GM13976 (cell line): ENCODE results near the gene ITGA7.

ENCODE experiments used
- DNase-seq: peaks from one replicate; pipeline ENCODE4 v3.0.0; 2012; ENCODE audit warnings: low spot score
- CTCF ChIP-seq: IDR thresholded peaks from 2 replicates; pipeline ENCODE4 v1.5.1; 2012; ENCODE audit warnings: borderline replicate concordance, mild to moderate bottlenecking; ENCODE audit not compliant: insufficient read depth; ENCODE audit errors: extremely low read depth, missing control alignments, control extremely low read depth
- in situ Hi-C: fragments of 300-500 bp; cut with MboI; formaldehyde crosslinking; loops from one replicate; pipeline ENCODE4 v1.12.0; 2022; ENCODE audit warnings: low sequenced_read_pairs, mixed read lengths, inconsistent platforms; ENCODE audit not compliant: unreplicated experiment

The ITGA7 gene

GRCh38 chr12:55727643-55728185, 20.0 kb upstream of the ITGA7 start:
- TF ChIP-seq CTCF, result no peak
- no peak for DNase-seq
- in situ Hi-C loops, result no loop called here

GRCh38 chr12:55726971-55727370, 19.3 kb upstream of the ITGA7 start:
- in situ Hi-C loops, result no loop called here
- no peak for DNase-seq
- TF ChIP-seq CTCF, result no peak

- no peak for TF ChIP-seq CTCF
Observed at GRCh38 chr12:55725556-55725955, 17.9 kb upstream of the ITGA7 start.

GRCh38 chr12:55724940-55725309, 17.2 kb upstream of the ITGA7 start:
- DNase-seq, result no peak
- no peak for TF ChIP-seq CTCF
- in situ Hi-C loops, result no loop called here

More at GRCh38 chr12:55725556-55725955, 17.9 kb upstream of the ITGA7 start:
- DNase-seq, result no peak
- in situ Hi-C loops, result no loop called here

GRCh38 chr12:55724226-55724939, 16.7 kb upstream of the ITGA7 start:
- TF ChIP-seq CTCF, result peak; percentile 74
- DNase-seq, result peak; percentile 78
- in situ Hi-C loops, result no loop called here

GRCh38 chr12:55723516-55724225, 16.0 kb upstream of the ITGA7 start:
- in situ Hi-C loops, result no loop called here
- TF ChIP-seq CTCF, result no peak
- DNase-seq, result no peak
